ENCODE measurements around the gene SKOR1. TPM values are rescaled to one million over a fixed set of nuclear protein-coding genes. Genes with fewer than 3 reads are reported as not detected.

The SKOR1 gene
- total RNA-seq, 1 experiment from 2014 or later: 0.22 TPM

DNA sequence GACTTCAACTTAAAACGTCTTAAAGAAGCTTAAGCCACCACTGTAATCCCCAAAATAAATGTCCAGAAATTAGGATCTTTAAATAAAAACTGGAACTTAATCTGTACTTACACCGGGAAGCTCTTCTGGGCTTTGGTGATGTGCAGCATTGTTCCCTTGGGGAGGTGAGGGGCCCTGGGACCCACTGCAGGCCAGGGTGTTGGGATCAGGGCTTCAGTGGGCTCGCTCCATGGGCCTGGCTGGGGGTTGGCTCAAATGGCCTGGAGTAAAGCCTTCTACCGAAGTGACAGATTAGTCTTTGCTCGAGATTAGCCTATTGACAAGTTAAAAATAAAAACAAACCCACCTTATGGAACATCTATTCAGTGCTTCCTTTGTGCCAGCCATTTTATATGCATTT is 20.7 kb downstream of the SKOR1 start:
- peaks cover 53% of the 10 kb centered on the region for H3K4me1 Mint-ChIP-seq
- ATAC-seq (no peak), DNase-seq (ENCODE audit: low spot score) (no peak)
- TF ChIP-seq JUN (CRISPR knock-in tag; IDR thresholded peaks at IDR 0.05) (no peak), NFYB (CRISPR knock-in tag; conservative IDR thresholded peaks at IDR 0.05; ENCODE audit: low read depth) (no peak), KAT7 (CRISPR knock-in tag; IDR thresholded peaks at IDR 0.05; ENCODE audit: borderline replicate concordance) (no peak), TCF7 (CRISPR knock-in tag; IDR thresholded peaks at IDR 0.05; ENCODE audit: low read depth) (no peak), TEAD4 (CRISPR knock-in tag; IDR thresholded peaks at IDR 0.05) (no peak)
- TF ChIP-seq, protein P1, sequence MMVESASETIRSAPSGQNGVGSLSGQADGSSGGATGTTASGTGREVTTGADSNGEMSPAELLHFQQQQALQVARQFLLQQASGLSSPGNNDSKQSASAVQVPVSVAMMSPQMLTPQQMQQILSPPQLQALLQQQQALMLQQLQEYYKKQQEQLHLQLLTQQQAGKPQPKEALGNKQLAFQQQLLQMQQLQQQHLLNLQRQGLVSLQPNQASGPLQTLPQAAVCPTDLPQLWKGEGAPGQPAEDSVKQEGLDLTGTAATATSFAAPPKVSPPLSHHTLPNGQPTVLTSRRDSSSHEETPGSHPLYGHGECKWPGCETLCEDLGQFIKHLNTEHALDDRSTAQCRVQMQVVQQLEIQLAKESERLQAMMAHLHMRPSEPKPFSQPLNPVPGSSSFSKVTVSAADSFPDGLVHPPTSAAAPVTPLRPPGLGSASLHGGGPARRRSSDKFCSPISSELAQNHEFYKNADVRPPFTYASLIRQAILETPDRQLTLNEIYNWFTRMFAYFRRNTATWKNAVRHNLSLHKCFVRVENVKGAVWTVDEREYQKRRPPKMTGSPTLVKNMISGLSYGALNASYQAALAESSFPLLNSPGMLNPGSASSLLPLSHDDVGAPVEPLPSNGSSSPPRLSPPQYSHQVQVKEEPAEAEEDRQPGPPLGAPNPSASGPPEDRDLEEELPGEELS (CRISPR knock-in tag; IDR thresholded peaks at IDR 0.05): no peak
- TF ChIP-seq, protein P2, sequence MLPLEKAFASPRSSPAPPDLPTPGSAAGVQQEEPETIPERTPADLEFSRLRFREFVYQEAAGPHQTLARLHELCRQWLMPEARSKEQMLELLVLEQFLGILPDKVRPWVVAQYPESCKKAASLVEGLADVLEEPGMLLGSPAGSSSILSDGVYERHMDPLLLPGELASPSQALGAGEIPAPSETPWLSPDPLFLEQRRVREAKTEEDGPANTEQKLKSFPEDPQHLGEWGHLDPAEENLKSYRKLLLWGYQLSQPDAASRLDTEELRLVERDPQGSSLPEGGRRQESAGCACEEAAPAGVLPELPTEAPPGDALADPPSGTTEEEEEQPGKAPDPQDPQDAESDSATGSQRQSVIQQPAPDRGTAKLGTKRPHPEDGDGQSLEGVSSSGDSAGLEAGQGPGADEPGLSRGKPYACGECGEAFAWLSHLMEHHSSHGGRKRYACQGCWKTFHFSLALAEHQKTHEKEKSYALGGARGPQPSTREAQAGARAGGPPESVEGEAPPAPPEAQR (CRISPR knock-in tag; IDR thresholded peaks at IDR 0.05): no peak
- TF ChIP-seq, protein P3, sequence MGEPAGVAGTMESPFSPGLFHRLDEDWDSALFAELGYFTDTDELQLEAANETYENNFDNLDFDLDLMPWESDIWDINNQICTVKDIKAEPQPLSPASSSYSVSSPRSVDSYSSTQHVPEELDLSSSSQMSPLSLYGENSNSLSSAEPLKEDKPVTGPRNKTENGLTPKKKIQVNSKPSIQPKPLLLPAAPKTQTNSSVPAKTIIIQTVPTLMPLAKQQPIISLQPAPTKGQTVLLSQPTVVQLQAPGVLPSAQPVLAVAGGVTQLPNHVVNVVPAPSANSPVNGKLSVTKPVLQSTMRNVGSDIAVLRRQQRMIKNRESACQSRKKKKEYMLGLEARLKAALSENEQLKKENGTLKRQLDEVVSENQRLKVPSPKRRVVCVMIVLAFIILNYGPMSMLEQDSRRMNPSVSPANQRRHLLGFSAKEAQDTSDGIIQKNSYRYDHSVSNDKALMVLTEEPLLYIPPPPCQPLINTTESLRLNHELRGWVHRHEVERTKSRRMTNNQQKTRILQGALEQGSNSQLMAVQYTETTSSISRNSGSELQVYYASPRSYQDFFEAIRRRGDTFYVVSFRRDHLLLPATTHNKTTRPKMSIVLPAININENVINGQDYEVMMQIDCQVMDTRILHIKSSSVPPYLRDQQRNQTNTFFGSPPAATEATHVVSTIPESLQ (CRISPR knock-in tag; IDR thresholded peaks at IDR 0.05): no peak
- H3K4me3 Mint-ChIP-seq: no peak overlapping the region
- POLR2A ChIA-PET: no interaction called here
- no peak overlapping the region for H3K27ac Mint-ChIP-seq
- peaks cover 6% of the 10 kb centered on the region for H3K36me3 Mint-ChIP-seq
- H3K27me3 Mint-ChIP-seq (ENCODE audit: low read depth): peaks cover 9% of the 10 kb centered on the region
- CTCF ChIA-PET: interaction anchor here (1.0 kb wide), 1 partner anchor 17 kb away, joined by 3 read pairs; no protein-coding TSS in a partner anchor
- peaks cover 13% of the 10 kb centered on the region for H3K9me3 Mint-ChIP-seq

DNA sequence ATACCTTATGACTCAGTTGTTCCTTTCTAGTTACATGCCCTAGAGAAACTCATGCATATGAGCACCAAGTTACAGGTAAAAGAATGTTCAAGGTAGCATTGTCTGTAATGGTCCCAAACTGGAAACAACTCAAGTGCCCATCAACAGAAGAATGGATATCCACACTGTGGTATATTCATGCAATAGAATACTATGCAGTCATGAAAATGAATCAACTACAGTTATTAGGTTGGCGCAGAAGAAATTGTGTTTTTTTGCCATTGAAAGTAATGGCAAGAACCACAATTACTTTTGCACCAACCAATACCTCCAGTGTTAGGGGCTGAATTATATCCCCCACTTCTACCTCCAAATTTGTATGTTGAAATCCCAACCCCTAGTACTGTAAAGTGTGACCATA is 24.2 kb downstream of the SKOR1 start:
- no peak overlapping the region for H3K4me3 Mint-ChIP-seq
- H3K27ac Mint-ChIP-seq: no peak overlapping the region
- DNase-seq (ENCODE audit: low spot score): no peak
- H3K27me3 Mint-ChIP-seq (ENCODE audit: low read depth): no peaks in the 10 kb centered on the region; the same call in 1 of the 2 replicates
- H3K9me3 Mint-ChIP-seq: peaks cover 13% of the 10 kb centered on the region
- ChIA-PET POLR2A (no interaction called here), CTCF (no interaction called here)
- no peak for TF ChIP-seq ZNF138 (CRISPR knock-in tag; conservative IDR thresholded peaks at IDR 0.05)
- TF ChIP-seq, protein P4, sequence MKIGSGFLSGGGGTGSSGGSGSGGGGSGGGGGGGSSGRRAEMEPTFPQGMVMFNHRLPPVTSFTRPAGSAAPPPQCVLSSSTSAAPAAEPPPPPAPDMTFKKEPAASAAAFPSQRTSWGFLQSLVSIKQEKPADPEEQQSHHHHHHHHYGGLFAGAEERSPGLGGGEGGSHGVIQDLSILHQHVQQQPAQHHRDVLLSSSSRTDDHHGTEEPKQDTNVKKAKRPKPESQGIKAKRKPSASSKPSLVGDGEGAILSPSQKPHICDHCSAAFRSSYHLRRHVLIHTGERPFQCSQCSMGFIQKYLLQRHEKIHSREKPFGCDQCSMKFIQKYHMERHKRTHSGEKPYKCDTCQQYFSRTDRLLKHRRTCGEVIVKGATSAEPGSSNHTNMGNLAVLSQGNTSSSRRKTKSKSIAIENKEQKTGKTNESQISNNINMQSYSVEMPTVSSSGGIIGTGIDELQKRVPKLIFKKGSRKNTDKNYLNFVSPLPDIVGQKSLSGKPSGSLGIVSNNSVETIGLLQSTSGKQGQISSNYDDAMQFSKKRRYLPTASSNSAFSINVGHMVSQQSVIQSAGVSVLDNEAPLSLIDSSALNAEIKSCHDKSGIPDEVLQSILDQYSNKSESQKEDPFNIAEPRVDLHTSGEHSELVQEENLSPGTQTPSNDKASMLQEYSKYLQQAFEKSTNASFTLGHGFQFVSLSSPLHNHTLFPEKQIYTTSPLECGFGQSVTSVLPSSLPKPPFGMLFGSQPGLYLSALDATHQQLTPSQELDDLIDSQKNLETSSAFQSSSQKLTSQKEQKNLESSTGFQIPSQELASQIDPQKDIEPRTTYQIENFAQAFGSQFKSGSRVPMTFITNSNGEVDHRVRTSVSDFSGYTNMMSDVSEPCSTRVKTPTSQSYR (CRISPR knock-in tag; IDR thresholded peaks at IDR 0.05): no peak
- no peak for TF ChIP-seq RORB (CRISPR knock-in tag; IDR thresholded peaks at IDR 0.05)
- 0 out of 2 replicates have a peak, but pooled peaks have one; percentile 31 for TF ChIP-seq GTF2I (CRISPR knock-in tag; conservative IDR thresholded peaks at IDR 0.05)
- TF ChIP-seq, protein P5, sequence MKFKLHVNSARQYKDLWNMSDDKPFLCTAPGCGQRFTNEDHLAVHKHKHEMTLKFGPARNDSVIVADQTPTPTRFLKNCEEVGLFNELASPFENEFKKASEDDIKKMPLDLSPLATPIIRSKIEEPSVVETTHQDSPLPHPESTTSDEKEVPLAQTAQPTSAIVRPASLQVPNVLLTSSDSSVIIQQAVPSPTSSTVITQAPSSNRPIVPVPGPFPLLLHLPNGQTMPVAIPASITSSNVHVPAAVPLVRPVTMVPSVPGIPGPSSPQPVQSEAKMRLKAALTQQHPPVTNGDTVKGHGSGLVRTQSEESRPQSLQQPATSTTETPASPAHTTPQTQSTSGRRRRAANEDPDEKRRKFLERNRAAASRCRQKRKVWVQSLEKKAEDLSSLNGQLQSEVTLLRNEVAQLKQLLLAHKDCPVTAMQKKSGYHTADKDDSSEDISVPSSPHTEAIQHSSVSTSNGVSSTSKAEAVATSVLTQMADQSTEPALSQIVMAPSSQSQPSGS (CRISPR knock-in tag; IDR thresholded peaks at IDR 0.05; ENCODE audit: borderline replicate concordance, low read depth): no peak
- TF ChIP-seq RELA (CRISPR knock-in tag; IDR thresholded peaks at IDR 0.05; ENCODE audit: borderline replicate concordance): no peak
- no peak for ATAC-seq
- H3K4me1 Mint-ChIP-seq: peaks cover 49% of the 10 kb centered on the region
- peaks cover 6% of the 10 kb centered on the region for H3K36me3 Mint-ChIP-seq

Measured in WTC11 (cell line).